Measurements from ENCODE around the gene DNAJC3.
"Not testable (repeated sequence)": the region's sequence is repeated elsewhere in the genome, so short reads cannot be mapped to it uniquely, and the experiment has no call there.

DNAJC3 gene

GRCh38 chr13:95745752-95746151, 68.8 kb downstream of the DNAJC3 start:
- peaks cover 14 to 35% of the 10 kb centered on the region in 2 donors for H3K36me3 Mint-ChIP-seq
- no peak overlapping the region for H3K4me3 Mint-ChIP-seq
- no peak overlapping the region for H3K27ac Mint-ChIP-seq
- no peaks in the 10 kb centered on the region for H3K27me3 Mint-ChIP-seq
- H3K9me3 Mint-ChIP-seq, result peaks cover 3 to 5% of the 10 kb centered on the region in 2 donors
- DNase-seq, result no peak
- no peak for ATAC-seq (replicated peaks)
- peaks cover 18 to 25% of the 10 kb centered on the region in 2 donors for H3K4me1 Mint-ChIP-seq

GRCh38 chr13:95749545-95749944, 72.6 kb downstream of the DNAJC3 start:
- no peak overlapping the region for H3K27ac Mint-ChIP-seq
- H3K9me3 Mint-ChIP-seq, result peaks cover 2 to 6% of the 10 kb centered on the region in 2 donors
- H3K36me3 Mint-ChIP-seq, result peaks cover 13 to 24% of the 10 kb centered on the region in 2 donors
- no peak for DNase-seq
- no peak overlapping the region for H3K4me3 Mint-ChIP-seq
- H3K27me3 Mint-ChIP-seq, result no peaks in the 10 kb centered on the region
- ATAC-seq (replicated peaks), result no peak
- peaks cover 0 to 5% of the 10 kb centered on the region in 2 donors for H3K4me1 Mint-ChIP-seq

GRCh38 chr13:95752677-95753076, 75.7 kb downstream of the DNAJC3 start:
- Mint-ChIP-seq H3K27ac (no peak overlapping the region), H3K36me3 (peaks cover 11 to 23% of the 10 kb centered on the region in 2 donors), H3K27me3 (no peaks in the 10 kb centered on the region), H3K9me3 (peaks cover 2 to 6% of the 10 kb centered on the region in 2 donors), H3K4me3 (no peak overlapping the region), H3K4me1 (peaks cover 0 to 3% of the 10 kb centered on the region in 2 donors)
- ATAC-seq (replicated peaks) (no peak), DNase-seq (no peak)

- no peak overlapping the region for H3K27ac Mint-ChIP-seq
- ATAC-seq (replicated peaks), result no peak
- H3K9me3 Mint-ChIP-seq, result peaks cover 2 to 6% of the 10 kb centered on the region in 2 donors
- peaks cover 0 to 3% of the 10 kb centered on the region in 2 donors for H3K4me1 Mint-ChIP-seq
- H3K27me3 Mint-ChIP-seq, result no peaks in the 10 kb centered on the region
- peaks cover 17 to 27% of the 10 kb centered on the region in 2 donors for H3K36me3 Mint-ChIP-seq
- no peak overlapping the region for H3K4me3 Mint-ChIP-seq
- DNase-seq, result no peak
Observed at GRCh38 chr13:95754069-95754468, 77.1 kb downstream of the DNAJC3 start.

GRCh38 chr13:95756072-95756471, 79.1 kb downstream of the DNAJC3 start:
- peaks cover 0 to 3% of the 10 kb centered on the region in 2 donors for H3K4me1 Mint-ChIP-seq
- H3K9me3 Mint-ChIP-seq, result peaks cover 2 to 6% of the 10 kb centered on the region in 2 donors
- H3K4me3 Mint-ChIP-seq, result no peak overlapping the region
- H3K36me3 Mint-ChIP-seq, result peaks cover 19 to 26% of the 10 kb centered on the region in 2 donors
- DNase-seq (no peak), ATAC-seq (replicated peaks) (no peak)
- H3K27me3 Mint-ChIP-seq, result no peaks in the 10 kb centered on the region
- H3K27ac Mint-ChIP-seq, result no peak overlapping the region

- not testable (repeated sequence) for ATAC-seq (replicated peaks); H3K4me3 Mint-ChIP-seq; H3K4me1 Mint-ChIP-seq; H3K9me3 Mint-ChIP-seq; H3K27me3 Mint-ChIP-seq; DNase-seq; H3K27ac Mint-ChIP-seq
- peaks cover 30 to 37% of the 10 kb centered on the region in 2 donors for H3K36me3 Mint-ChIP-seq
Observed at GRCh38 chr13:95762626-95763025, 85.7 kb downstream of the DNAJC3 start.

- H3K36me3 Mint-ChIP-seq, result peaks cover 24 to 32% of the 10 kb centered on the region in 2 donors
- H3K27me3 Mint-ChIP-seq, result no peaks in the 10 kb centered on the region
- ATAC-seq (replicated peaks) (no peak), DNase-seq (no peak)
- no peak overlapping the region for H3K4me3 Mint-ChIP-seq
- no peak overlapping the region for H3K27ac Mint-ChIP-seq
- H3K9me3 Mint-ChIP-seq, result no peaks in the 10 kb centered on the region
- H3K4me1 Mint-ChIP-seq, result no peaks in the 10 kb centered on the region
Observed at GRCh38 chr13:95763601-95764000, 86.7 kb downstream of the DNAJC3 start.

GRCh38 chr13:95771905-95772304, 95.0 kb downstream of the DNAJC3 start:
- DNase-seq, result no peak
- H3K4me3 Mint-ChIP-seq, result no peak overlapping the region
- no peaks in the 10 kb centered on the region for H3K27me3 Mint-ChIP-seq
- no peak overlapping the region for H3K27ac Mint-ChIP-seq
- no peaks in the 10 kb centered on the region for H3K9me3 Mint-ChIP-seq
- no peak for ATAC-seq (replicated peaks)
- H3K4me1 Mint-ChIP-seq, result no peaks in the 10 kb centered on the region
- peaks cover 21 to 36% of the 10 kb centered on the region in 2 donors for H3K36me3 Mint-ChIP-seq

GRCh38 chr13:95779522-95779921, 102.6 kb downstream of the DNAJC3 start:
- H3K27me3 Mint-ChIP-seq, result no peaks in the 10 kb centered on the region
- peaks cover 15 to 28% of the 10 kb centered on the region in 2 donors for H3K36me3 Mint-ChIP-seq
- no peaks in the 10 kb centered on the region for H3K4me1 Mint-ChIP-seq
- H3K4me3 Mint-ChIP-seq, result no peak overlapping the region
- ATAC-seq (replicated peaks) (no peak), DNase-seq (no peak)
- H3K27ac Mint-ChIP-seq, result no peak overlapping the region
- H3K9me3 Mint-ChIP-seq, result no peaks in the 10 kb centered on the region

- ATAC-seq (replicated peaks) (no peak), DNase-seq (no peak)
- Mint-ChIP-seq H3K27ac (no peak overlapping the region), H3K4me3 (no peak overlapping the region), H3K9me3 (no peaks in the 10 kb centered on the region), H3K36me3 (peaks cover 11 to 26% of the 10 kb centered on the region in 2 donors), H3K4me1 (no peaks in the 10 kb centered on the region), H3K27me3 (no peaks in the 10 kb centered on the region)
Observed at GRCh38 chr13:95781016-95781415, 104.1 kb downstream of the DNAJC3 start.

- H3K36me3 Mint-ChIP-seq, result peaks cover 11 to 28% of the 10 kb centered on the region in 2 donors
- not testable (repeated sequence) for ATAC-seq (replicated peaks); H3K4me3 Mint-ChIP-seq; DNase-seq; H3K4me1 Mint-ChIP-seq; H3K9me3 Mint-ChIP-seq; H3K27ac Mint-ChIP-seq; H3K27me3 Mint-ChIP-seq
Observed at GRCh38 chr13:95781940-95782339, 105.0 kb downstream of the DNAJC3 start.

GRCh38 chr13:95783747-95784146, 106.8 kb downstream of the DNAJC3 start:
- H3K4me3 Mint-ChIP-seq, result no peak overlapping the region
- peaks cover 19 to 32% of the 10 kb centered on the region in 2 donors for H3K36me3 Mint-ChIP-seq
- no peaks in the 10 kb centered on the region for H3K27me3 Mint-ChIP-seq
- H3K9me3 Mint-ChIP-seq, result no peaks in the 10 kb centered on the region
- no peaks in the 10 kb centered on the region for H3K4me1 Mint-ChIP-seq
- ATAC-seq (replicated peaks), result no peak
- DNase-seq, result no peak
- H3K27ac Mint-ChIP-seq, result no peak overlapping the region

- no peak overlapping the region for H3K27ac Mint-ChIP-seq
- peaks cover 25 to 37% of the 10 kb centered on the region in 2 donors for H3K36me3 Mint-ChIP-seq
- no peak for ATAC-seq (replicated peaks)
- no peaks in the 10 kb centered on the region for H3K27me3 Mint-ChIP-seq
- H3K9me3 Mint-ChIP-seq, result no peaks in the 10 kb centered on the region
- H3K4me1 Mint-ChIP-seq, result no peaks in the 10 kb centered on the region
- H3K4me3 Mint-ChIP-seq, result no peak overlapping the region
- DNase-seq, result no peak
Observed at GRCh38 chr13:95784161-95784899, 107.4 kb downstream of the DNAJC3 start.

- Mint-ChIP-seq H3K9me3 (no peaks in the 10 kb centered on the region), H3K4me1 (no peaks in the 10 kb centered on the region), H3K36me3 (peaks cover 29 to 43% of the 10 kb centered on the region in 2 donors), H3K27me3 (no peaks in the 10 kb centered on the region), H3K27ac (no peak overlapping the region), H3K4me3 (no peak overlapping the region)
- ATAC-seq (replicated peaks) (no peak), DNase-seq (no peak)
Observed at GRCh38 chr13:95784900-95785290, 108.0 kb downstream of the DNAJC3 start.

- H3K27ac Mint-ChIP-seq, result no peak overlapping the region
- ATAC-seq (replicated peaks) (no peak), DNase-seq (no peak)
- no peaks in the 10 kb centered on the region for H3K4me1 Mint-ChIP-seq
- H3K27me3 Mint-ChIP-seq, result no peaks in the 10 kb centered on the region
- no peaks in the 10 kb centered on the region for H3K9me3 Mint-ChIP-seq
- no peak overlapping the region for H3K4me3 Mint-ChIP-seq
- peaks cover 34 to 51% of the 10 kb centered on the region in 2 donors for H3K36me3 Mint-ChIP-seq
Observed at GRCh38 chr13:95787356-95788099, 110.6 kb downstream of the DNAJC3 start.
